Activated CD4-positive, alpha-beta T cell treated with anti-CD3 and anti-CD28 coated beads, Interleukin-2, amount 50 U/mL, for 24 hours (primary cell): ENCODE data around the gene RANBP9.

Experiments
- DNase-seq, 2 donors: peaks; one replicate each; pipeline ENCODE4 v3.0.0-alpha.2; 2020; ENCODE audit warnings: low read depth in 1 of 2, low spot score in 1 of 2

Gene RANBP9

DNA sequence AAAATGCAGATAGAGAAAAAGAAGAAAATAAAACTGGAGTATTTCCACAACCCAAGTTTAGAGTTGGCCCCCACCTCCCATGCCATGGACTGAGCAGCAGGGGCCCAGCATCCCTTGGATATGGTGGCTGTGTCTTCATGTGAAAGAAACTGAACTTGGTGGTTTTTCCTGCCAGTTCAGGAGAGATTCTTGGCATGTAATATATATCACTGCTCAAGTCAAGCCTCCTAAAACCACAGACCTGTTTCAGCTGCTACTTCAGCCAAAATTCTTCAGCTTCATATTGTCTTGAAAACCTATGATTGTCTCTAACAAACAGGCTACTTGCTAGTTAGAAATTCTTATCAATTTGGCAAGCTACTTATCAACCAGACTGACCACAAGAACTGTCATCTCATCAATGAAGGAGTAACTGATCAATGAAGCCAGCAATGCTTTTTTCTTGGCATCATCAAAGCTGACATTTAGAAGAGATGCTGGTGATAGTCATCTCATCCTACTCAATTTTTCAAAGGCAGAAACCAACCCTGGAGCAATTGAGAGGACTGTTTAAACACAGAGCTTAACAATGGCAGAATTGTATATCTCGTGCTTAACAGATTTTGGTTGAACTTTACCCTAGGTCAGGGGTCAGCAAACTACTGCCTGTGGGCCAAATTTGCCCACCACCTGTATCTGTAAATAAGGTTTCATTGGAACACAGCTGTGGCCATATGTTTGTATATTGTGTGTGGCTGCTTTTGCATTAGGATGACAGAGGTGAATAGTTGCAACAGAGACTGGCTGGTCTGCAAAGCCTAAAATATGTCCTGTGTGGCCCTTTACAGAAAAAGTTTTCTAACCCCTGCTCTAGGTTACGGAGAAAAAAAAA is 106.9 kb downstream of the RANBP9 start:
- no peak for DNase-seq

DNA sequence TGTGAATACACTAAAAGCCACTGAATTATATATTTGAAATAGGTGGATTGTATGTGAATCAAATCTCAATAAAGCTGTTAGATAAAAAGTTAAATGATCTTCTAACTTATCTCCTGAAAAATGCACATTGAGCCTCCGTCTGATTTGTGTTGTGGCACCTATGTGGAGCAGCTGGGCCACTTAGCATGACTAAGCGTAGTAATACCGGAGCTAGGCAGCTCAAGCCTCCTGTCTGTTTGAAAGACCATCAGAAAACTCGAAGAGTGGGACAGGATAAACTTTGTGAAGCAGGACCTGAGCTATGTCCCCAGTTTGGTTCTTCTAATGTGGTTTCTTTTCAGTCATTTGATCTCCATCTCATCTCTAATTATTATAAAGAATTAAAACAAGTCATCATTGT is 107.5 kb downstream of the RANBP9 start:
- DNase-seq = no peak

DNA sequence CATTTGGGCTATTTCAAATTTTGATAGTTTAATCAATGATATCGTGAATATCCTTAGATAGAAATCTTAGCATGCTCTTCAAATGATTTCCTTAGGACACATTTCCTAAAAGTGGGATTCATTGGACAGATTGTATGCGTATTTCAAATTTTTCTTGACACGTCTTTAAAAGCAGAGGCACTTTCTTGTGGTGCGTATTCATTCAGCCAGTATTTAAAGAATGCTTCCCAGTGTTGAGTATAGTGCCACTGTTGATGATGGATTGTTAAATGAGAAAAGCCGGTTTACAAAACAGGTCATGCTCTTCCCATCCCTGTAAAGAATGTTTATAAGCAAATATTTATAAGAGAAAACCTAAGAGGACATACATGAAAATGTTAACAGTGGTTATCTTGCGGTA is 111.6 kb downstream of the RANBP9 start:
- no peak for DNase-seq

DNA sequence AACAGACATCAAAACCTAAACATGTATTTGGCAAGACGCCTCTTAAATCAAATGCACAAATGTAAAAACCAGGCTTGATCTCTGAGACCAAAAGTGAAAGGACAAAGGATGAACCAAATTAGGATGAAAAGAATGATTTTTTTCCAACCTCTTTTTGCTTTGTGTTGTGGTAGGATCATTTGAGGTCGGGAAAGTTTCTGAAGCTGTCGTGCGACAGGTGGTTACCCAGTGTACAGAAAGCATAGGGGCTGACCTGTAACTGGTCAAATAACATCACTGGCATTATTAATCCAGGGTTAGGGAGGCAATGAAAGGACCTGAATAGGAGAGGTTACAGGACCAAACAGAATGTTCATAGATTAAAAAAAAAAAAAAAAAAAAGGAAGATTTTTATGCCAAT is 114.6 kb downstream of the RANBP9 start:
- DNase-seq = no peak

DNA sequence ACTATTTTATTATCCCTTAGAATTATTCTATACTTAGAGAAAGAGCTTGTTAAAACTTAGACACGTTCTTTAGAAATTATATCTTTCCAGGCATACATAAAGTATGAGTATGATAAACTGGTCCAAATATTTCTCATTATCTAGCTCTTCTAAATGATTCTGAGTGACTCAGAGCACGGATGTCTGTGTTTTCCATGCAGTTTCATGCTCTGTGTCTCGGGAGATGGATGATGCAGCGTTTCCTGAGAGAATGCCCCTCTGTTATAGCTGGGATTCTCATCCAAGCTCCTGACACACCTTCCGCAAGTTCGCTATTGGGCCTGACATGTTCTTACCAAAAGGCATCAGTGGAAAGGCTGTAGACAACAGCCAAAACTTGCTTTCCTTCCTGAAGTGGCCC is 117.9 kb downstream of the RANBP9 start:
- DNase-seq = no peak

DNA sequence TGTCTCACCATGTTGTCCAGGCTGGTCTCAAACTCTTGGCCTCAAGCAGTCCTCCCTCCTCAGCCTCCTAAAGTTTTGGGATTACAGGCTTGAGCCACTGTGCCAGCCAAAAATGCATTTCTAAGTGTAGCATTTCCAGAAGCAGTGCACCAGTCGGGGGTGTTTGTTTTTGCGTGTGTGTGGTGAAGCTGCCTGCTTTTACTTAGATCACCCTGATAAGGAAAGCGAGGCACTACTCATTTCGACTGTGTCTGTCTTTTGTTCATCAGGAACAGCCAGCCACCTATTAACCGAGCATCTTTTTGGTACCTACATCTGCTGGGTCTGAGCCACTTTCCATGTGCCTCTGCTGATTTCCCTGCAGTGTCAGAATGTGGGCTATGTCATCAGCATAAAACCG is 118.5 kb downstream of the RANBP9 start:
- DNase-seq = no peak

DNA sequence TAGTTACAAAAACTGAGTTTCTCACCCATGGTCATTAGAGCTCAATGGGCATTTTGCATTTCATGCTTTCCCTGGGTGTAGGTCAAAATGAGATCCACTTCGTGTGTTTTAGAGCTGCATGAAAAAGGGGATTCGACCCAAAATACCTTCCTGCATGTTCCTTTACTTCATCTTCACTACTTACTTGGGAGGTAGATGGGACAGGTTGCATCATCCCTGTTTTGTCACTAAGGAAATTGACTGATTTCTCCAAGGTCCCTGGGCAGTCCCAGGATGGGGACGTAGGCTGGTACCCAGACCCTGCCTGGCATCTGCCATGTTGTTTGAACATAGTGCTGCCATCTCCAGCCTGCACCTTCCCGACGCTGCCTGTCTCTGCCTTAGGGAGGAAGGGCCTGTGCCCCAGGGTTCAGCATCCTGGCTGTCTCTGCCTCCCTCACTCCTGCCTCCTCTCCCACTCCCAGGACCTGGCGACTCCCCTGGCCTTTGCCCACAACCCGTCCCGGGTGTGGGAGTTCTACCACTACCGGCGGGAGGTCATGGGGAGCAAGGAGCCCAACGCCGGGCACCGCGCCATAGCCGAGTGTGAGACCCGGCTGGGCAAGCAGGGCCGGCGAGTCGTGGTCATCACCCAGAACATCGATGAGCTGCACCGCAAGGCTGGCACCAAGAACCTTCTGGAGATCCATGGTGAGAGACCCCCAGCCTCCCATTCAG is 120.3 kb downstream of the RANBP9 start:
- no peak for DNase-seq

DNA sequence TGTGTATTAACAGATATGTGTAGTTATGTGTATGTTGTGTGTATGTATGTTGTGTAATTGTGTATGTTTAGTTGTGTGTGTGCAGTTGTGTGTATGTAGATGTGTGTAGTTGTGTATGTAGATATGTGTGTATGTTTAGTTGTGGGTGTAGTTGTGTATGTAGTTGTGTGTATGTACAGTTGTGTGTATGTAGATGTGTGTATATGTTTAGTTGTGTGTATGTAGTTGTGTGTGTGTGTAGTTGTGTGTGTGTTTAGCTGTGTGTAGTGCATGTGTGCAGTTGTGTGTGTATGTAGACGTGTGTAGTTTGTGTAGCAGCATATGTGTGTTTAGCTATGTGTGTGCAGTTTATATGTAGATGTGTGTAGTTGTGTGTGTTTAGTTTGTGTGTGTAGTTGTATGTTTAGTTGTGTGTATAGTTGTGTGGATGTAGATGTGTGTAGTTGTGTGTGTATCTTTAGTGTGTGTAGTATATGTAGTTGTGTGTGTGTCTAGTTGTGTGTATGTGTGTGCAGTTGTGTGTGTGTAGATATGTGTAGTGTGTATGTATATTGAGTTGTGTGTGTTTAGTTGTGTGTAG is 121.0 kb downstream of the RANBP9 start:
- DNase-seq = no peak

DNA sequence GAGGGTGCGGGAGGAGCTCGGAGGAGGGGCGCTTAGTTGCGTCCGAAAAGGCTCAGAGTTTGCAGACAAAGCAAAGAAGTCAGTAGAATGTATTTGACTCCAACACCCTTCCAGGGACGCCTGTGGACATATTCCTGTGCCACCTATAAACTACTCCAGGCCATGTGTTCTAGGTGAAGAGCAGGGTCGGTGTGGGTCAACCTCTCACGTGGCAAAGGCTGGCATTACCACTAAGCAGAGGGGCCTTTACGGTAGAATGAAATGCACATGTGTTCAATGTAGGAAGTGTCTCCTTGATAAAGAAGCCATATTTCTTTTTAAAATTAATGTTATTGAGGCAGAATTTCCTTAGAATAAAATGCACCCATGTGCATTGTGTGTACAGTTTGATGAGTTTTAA is 121.8 kb downstream of the RANBP9 start:
- no peak for DNase-seq

DNA sequence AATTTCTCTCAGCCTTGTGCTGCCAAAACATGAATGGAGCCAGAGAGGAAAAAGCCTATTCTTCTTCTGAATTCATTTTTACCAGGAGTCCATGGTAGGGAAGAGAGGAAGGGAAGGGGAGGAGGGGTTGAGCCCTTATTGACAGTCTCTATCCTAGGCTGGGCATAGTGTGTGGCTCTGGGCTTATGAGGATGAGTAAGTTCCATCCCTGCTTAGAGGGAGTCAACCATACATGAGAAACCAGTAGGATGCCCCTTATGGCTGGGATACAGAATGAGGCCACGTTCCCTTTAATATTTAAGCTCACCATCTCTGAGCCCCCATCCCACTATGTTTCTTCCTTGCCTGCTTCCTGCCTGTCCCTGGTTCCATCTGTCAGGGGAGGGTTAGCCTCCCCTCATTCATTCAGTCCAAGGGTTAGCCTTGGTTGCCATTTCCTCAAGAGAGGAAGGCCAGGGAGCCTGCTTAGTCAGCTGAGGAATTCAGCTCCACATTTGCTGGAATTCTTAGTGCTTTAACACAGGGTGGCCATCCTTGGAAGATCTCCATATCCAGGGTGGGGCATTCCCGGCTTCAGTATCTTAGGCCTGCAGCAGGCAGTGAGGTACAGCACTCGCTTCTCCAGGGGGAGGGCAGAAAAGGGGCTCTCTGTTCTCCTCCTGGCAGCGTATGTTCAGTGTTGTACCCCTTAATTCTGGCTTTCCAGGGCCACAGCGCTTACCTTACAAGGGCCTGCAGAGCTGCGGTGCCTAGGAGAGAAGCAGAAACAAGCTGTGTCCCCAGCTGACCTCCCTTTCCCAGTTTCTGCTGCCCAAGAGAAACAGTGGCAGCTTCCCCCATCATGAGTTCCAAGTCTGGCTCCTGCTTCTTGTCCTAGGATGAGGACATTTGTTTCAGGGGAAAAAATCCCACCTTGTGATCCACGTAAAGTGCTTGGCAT is 124.8 kb downstream of the RANBP9 start:
- DNase-seq = no peak

DNA sequence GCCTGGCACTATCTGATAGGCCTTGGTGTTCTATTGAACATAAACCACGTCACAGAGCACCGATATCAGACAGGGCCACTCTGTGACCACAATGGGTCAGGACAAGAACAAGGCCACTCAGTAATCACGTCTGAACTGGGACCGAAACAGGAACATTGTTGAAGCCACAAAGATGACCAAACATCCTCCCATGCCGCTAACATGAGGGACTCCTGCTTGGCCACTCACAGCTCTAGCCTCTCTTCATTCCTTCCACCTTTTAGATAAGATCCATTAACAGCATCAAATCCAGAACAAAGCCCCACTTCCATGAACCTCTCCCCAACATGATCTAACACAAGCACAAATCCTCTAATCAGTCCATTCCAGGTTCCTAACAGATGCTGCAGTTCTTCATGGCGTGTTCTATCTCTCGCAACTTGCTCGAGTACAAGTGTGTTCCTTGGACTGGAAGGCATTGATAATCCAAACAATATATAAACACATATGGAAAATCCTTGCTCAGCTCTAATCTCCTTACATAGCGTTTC is 129.9 kb downstream of the RANBP9 start:
- DNase-seq = no peak

DNA sequence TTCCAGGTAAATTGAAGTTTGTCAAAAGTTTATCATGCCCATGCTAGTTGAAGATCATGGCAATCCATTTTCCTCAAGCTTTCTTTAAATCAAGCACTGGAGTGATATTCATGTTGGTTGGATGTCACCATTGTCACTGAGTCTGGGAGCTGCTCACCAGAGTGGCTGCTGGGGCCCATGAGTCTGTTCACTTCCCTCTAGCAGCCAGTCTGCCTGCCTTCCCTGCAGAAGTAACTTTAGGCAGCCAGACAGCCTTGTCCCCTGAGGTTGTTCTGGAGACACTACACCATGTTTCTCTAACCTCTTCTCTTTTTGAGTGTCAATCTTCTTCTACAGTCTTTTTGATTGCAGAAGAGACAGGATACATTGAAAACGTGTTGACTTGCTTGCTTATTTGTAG is 131.7 kb downstream of the RANBP9 start:
- no peak for DNase-seq

DNA sequence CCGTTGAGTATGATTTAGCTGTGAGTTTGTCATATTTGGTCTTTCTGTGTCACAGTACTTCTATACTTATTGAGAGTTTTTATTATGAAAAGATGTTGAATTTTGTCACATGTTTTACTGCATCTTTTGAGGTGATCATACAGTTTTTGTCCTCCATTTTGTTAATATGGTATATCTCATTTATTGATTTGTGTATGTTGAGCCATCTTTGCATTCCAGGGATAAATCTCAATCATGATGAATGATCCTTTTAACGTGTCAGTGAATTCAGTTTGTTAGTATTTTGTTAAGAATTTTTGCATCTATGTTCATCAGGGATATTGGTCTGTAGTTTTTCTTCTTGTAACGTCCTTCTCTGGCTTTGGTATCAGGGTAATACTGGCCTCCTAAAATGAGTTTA is 133.7 kb downstream of the RANBP9 start:
- no peak for DNase-seq

DNA sequence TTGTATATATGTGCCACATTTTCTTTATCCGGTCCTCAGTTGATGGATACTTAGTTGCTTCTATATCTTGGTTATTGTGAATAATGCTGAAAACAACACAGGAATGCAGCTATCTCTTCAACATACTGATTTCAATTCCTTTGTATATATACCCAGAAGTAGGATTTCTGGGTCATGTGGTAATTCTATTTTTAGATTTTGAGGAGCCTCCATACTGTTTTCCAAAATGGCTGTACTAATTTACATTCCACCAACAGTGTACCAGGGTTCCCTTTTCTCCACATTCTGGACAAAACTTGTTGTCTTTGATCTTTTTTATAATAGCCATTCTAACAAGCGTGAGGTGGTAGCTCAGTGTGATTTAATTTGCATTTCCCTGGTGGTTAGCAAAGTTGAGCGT is 135.6 kb downstream of the RANBP9 start:
- DNase-seq = no peak

DNA sequence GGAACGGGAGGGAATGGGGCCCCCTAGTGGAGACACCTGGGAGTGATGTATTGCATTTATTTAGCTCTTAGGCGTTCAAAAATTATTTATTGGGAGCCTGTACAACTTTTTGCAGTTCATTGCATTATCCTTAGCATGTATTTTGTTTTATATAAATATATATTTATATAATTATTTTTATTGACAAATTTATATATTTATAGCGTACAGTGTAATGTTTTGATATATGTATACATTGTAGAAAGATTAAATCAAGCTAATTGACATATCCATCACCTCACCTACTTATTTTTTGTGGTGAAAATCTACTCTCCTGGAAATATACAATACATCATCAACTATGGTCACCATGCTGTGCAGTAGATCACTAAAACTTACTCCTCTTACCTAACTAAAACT is 136.3 kb downstream of the RANBP9 start:
- no peak for DNase-seq

DNA sequence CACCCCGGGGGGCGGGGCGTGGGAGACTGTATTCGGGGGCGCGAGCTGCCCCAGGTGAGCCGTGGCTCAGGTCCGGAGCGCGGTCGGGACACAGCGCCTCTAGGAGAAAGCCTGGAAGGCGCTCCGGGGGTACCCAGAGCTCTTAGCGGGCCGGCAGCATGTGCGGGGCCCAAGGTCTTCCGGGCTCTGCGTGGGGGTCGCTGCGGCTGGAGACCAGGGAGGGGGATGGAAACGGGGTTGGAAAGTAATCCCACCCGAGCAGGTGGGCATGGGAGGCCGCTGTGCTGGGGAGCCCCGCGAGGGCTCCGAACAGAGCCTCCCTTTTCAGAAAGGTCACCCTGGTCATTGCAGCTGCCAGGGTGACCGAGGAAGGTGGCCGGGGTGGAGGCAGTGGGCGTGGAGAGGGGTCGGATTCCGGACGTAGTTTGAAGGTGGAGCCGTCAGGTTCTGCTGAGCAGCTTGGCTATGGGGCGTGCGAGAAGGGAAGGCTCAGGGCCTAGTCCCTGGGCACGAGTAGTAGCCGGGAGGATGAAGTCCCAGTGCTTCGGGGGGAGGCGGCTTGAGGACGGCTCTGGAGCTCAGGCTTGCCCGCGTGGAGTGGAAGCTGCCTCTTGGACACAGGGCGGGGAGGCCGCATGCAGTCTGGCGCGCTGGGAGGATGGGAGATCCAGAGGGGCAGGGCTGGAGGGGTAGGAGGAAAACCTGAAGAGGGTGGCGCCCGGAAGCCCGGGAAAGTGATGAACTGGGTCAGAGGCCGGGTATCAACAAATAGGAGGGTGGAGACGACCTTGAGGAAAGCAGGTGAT is 136.9 kb downstream of the RANBP9 start, which contains the start of gene SIRT5:
Gene SIRT5 (plus strand): TSS at position 31 of the 806 bp plus-strand sequence. CDS start 9,510 bp downstream, outside the sequence.
- peak; percentile 64 to 72 for DNase-seq

DNA sequence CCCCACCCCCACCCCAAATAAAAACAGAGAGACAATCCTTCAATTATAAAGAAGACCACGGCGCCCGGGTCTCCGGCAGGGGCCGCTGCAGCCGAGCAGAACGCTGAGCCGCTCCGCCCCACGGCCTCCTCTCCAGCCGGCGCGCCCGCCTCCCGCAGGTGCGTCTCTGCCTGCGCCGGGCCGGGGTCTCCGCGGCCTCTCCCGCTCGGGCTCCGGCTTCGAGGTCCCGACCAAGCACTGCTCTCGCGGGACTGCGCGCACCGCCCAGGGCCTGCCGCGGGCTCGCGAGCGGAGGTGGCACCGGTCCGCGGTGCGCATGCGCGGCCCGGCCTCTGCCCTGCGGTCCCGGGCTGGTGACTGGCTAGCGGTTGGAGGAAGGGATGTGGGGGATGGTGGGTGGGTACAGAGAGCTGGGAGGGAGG is 137.5 kb downstream of the RANBP9 start:
- DNase-seq = peak; percentile 82 to 89

DNA sequence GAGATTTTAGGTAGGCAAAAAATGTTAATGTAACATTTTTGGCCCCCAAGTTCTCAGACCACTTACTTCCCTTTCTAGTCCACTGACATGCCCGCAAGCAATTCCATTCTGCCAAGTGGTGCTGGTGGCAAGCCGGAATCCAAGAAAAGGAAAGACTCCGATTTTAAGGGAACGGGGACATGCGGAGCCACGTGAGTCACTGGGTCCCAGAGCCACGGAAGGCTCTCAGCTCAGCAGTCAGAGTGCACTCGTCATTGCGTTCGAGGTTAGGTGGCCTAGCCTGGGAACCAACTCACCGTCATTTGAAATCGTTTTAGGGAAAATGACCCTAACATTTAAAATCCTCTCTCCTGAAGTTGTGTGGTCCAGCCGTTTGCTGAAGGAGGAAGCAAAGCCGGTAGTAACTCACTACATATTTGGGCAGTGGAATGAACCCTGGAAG is 137.9 kb downstream of the RANBP9 start:
- peak in 1 of 2 donors; percentile 2 for DNase-seq

DNA sequence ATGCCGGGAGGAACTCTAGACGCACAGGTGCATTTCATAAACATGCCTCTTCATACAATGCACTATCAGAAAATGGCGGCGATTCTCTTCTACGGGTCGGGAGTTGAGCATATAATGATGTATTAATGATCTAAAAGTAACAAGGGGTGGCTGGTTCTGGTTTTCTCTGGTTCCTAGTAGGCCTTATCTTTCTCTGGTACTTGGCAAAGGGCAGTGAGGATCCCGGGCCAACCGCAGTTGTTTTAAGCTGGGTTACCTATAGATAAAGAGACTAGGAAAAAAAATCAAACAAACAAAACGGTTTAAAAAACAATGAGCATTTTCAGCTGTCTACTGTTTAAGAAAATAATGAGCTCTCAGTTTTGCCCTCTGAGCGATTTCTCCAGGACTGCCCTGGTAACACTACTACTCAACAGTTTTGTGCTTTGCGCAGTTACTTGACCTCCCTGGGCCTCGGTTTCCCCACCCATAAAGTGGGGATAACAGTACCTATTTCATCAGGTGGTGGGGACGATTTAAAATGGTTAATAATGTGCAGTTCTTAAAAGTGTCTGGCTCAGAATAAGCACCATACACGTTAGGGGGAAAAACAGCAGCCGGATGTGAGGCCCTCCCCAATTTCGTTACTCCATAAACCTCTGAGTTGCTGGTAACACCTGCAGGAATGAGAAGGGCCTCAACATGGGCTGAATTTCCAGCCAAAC is 138.5 kb downstream of the RANBP9 start:
- no peak for DNase-seq
